Panc1 (cell line): ENCODE data around the gene EPS8L2. TPM values are rescaled to one million over a fixed set of nuclear protein-coding genes. Genes with fewer than 3 reads are reported as not detected.

Experiments
- ATAC-seq: fragments of 200-7000 bp; cut with Tn5 transposase; 2 replicates; pipeline ENCODE4 v1.9.1; 2020; ENCODE audit warnings: mild to moderate bottlenecking, moderate library complexity
- BruUV-seq: library from RNA; stranded (reverse); fragments of 400-500 nt; replicated peaks from 2 replicates; lab custom pipeline; 2021; lab: Mats Ljungman, UMichigan
- CTCF ChIA-PET: fragments of 300-600 bp; sonication (Branson Sonifier 250); formaldehyde crosslinking; loops from one replicate; lab custom pipeline; 2022; ENCODE audit warnings: antibody characterized with exemption; lab: Charles Lee
- POLR2A ChIA-PET: fragments of 300-600 bp; sonication (Branson Sonifier 250); formaldehyde crosslinking; loops from one replicate; lab custom pipeline; 2022; ENCODE audit warnings: antibody characterized with exemption; lab: Charles Lee
- DNase-seq: peaks from one replicate; pipeline ENCODE4 v3.0.0-alpha.2; 2010; ENCODE audit warnings: low read depth, low spot score
- H3K27ac ChIP-seq: 2 replicates; pipeline ENCODE4 v1.5.1; 2011; ENCODE audit warnings: mild to moderate bottlenecking, low read length, inconsistent platforms
- H3K27me3 ChIP-seq: fragments of 200-500 bp; sonication (Bioruptor generic); 2 replicates; pipeline ENCODE4 v1.6.0; 2014; ENCODE audit warnings: low read length, inconsistent platforms; ENCODE audit not compliant: control insufficient read depth, insufficient read depth
- H3K36me3 ChIP-seq: fragments of 200-500 bp; sonication (Bioruptor generic); 2 replicates; pipeline ENCODE4 v1.5.1; 2014; ENCODE audit warnings: inconsistent platforms, mild to moderate bottlenecking, low read length, moderate library complexity; ENCODE audit not compliant: control insufficient read depth, insufficient read depth
- H3K4me1 ChIP-seq: 2 replicates; pipeline ENCODE4 v1.5.1; 2011; ENCODE audit warnings: inconsistent platforms, mild to moderate bottlenecking, low read length, moderate library complexity; ENCODE audit not compliant: control insufficient read depth, insufficient read depth
- H3K4me3 ChIP-seq, 2 experiments: 2 replicates each; pipeline ENCODE4 v1.5.1; 2011 to 2012; ENCODE audit warnings: low read depth in 2 of 2, low read length in 2 of 2, mild to moderate bottlenecking in 2 of 2, inconsistent platforms in 1 of 2, moderate library complexity in 1 of 2
- H3K9me3 ChIP-seq: fragments of 200-500 bp; sonication (Bioruptor generic); 2 replicates; pipeline ENCODE4 v1.5.1; 2014; ENCODE audit warnings: low read depth, mild to moderate bottlenecking, inconsistent platforms, low read length, moderate library complexity; ENCODE audit not compliant: control insufficient read depth, insufficient read depth
- POLR2AphosphoS5 ChIP-seq: IDR thresholded peaks from 2 replicates; pipeline ENCODE4 v1.6.1; 2012; ENCODE audit warnings: mild to moderate bottlenecking, low read depth, low read length, moderate library complexity
- SIN3A ChIP-seq: IDR thresholded peaks from 2 replicates; pipeline ENCODE4 v1.6.1; 2012; ENCODE audit warnings: low read depth, mild to moderate bottlenecking, low read length, moderate library complexity, borderline replicate concordance; ENCODE audit not compliant: insufficient read depth
- TCF7L2 ChIP-seq: IDR thresholded peaks from 2 replicates; pipeline ENCODE4 v1.6.1; 2011; ENCODE audit warnings: mild to moderate bottlenecking, low read depth, low read length, inconsistent platforms
- in situ Hi-C: cut with HindIII; loops from 2 replicates; pipeline ENCODE4 v1.10.0; 2016; ENCODE audit warnings: low sequenced_read_pairs, low pct_unique_long_range_greater_than_20kb
- intact Hi-C: fragments of 100-400 bp; cut with micrococcal nuclease; formaldehyde crosslinking; loops from one replicate; pipeline ENCODE4 v1.10.0; 2022; ENCODE audit not compliant: unreplicated experiment
- total RNA-seq: library from RNA; stranded (reverse); gene quantifications from one replicate; pipeline ENCODE4 v1.2.1, GENCODE V29; 2021; ENCODE audit not compliant: unreplicated experiment
- TF ChIP-seq, protein P1 (sequence below): fragments of 450-650 bp; IDR thresholded peaks from 2 replicates; pipeline ENCODE4 v1.5.1; 2017; ENCODE audit warnings: mild to moderate bottlenecking
- TF ChIP-seq, protein P2 (sequence below), 2 experiments: IDR thresholded peaks; 2 replicates each; pipeline ENCODE4 v1.6.1; 2011 to 2012; ENCODE audit warnings: low read depth in 2 of 2, control low read depth in 1 of 2, low read length in 1 of 2, mild to moderate bottlenecking in 1 of 2, moderate library complexity in 1 of 2; ENCODE audit not compliant: insufficient read depth in 1 of 2

EPS8L2 gene
- total RNA-seq, 1 experiment from 2014 or later = 256 TPM

DNA sequence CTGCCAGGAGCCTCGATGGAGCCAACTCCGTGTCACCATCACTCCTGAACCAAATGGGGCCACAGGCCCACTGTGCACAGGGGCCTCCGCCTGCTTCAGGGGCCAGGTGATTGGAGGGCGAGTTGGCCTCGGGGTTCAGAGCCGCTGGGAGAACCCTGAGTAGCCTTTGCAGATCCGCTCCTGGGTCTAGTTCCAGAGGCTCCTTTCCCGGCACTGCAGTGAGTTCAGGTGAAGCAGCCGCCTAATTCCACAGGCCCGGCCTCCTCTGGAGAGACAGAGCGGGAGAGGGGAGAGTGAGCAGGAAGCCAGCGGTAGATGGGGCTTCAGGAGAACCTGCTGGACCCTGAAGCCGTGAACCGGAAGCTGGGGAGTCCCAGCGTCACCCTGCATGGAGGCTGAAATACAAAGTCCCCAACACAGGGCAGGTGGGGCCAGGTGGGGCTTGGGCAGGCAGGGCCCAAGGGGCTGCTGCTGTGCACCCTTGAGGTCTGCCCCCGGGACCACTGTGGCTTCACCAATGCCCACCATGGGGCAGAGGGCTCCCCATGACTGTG, 46.4 kb upstream of the EPS8L2 start:
- Histone ChIP-seq H3K27me3 (no peaks in the 10 kb centered on the region), H3K36me3 (no peaks in the 10 kb centered on the region; the same call in 1 of the 2 replicates), H3K27ac (no peak overlapping the region), H3K9me3 (no peaks in the 10 kb centered on the region), H3K4me3 (no peak overlapping the region), H3K4me1 (no peaks in the 10 kb centered on the region)
- CTCF ChIA-PET = no interaction called here
- ATAC-seq = no peak
- BruUV-seq = no TSS peak
- POLR2A ChIA-PET = no interaction called here
- TF ChIP-seq SIN3A (no peak), TCF7L2 (no peak), POLR2AphosphoS5 (no peak)
- TF ChIP-seq, protein P1, sequence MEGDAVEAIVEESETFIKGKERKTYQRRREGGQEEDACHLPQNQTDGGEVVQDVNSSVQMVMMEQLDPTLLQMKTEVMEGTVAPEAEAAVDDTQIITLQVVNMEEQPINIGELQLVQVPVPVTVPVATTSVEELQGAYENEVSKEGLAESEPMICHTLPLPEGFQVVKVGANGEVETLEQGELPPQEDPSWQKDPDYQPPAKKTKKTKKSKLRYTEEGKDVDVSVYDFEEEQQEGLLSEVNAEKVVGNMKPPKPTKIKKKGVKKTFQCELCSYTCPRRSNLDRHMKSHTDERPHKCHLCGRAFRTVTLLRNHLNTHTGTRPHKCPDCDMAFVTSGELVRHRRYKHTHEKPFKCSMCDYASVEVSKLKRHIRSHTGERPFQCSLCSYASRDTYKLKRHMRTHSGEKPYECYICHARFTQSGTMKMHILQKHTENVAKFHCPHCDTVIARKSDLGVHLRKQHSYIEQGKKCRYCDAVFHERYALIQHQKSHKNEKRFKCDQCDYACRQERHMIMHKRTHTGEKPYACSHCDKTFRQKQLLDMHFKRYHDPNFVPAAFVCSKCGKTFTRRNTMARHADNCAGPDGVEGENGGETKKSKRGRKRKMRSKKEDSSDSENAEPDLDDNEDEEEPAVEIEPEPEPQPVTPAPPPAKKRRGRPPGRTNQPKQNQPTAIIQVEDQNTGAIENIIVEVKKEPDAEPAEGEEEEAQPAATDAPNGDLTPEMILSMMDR = no peak
- TF ChIP-seq, protein P2, sequence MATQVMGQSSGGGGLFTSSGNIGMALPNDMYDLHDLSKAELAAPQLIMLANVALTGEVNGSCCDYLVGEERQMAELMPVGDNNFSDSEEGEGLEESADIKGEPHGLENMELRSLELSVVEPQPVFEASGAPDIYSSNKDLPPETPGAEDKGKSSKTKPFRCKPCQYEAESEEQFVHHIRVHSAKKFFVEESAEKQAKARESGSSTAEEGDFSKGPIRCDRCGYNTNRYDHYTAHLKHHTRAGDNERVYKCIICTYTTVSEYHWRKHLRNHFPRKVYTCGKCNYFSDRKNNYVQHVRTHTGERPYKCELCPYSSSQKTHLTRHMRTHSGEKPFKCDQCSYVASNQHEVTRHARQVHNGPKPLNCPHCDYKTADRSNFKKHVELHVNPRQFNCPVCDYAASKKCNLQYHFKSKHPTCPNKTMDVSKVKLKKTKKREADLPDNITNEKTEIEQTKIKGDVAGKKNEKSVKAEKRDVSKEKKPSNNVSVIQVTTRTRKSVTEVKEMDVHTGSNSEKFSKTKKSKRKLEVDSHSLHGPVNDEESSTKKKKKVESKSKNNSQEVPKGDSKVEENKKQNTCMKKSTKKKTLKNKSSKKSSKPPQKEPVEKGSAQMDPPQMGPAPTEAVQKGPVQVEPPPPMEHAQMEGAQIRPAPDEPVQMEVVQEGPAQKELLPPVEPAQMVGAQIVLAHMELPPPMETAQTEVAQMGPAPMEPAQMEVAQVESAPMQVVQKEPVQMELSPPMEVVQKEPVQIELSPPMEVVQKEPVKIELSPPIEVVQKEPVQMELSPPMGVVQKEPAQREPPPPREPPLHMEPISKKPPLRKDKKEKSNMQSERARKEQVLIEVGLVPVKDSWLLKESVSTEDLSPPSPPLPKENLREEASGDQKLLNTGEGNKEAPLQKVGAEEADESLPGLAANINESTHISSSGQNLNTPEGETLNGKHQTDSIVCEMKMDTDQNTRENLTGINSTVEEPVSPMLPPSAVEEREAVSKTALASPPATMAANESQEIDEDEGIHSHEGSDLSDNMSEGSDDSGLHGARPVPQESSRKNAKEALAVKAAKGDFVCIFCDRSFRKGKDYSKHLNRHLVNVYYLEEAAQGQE (IDR thresholded peaks at IDR 0.05; ENCODE audit: insufficient read depth in 1 of 2, low read depth in 2 of 2, low read length in 1 of 2) = no peak
- in situ Hi-C loops = no loop called here
- intact Hi-C loops = loop anchor here (5.0 kb wide), 1 partner anchor 63 kb away; no protein-coding TSS in a partner anchor
- DNase-seq = no peak

DNA sequence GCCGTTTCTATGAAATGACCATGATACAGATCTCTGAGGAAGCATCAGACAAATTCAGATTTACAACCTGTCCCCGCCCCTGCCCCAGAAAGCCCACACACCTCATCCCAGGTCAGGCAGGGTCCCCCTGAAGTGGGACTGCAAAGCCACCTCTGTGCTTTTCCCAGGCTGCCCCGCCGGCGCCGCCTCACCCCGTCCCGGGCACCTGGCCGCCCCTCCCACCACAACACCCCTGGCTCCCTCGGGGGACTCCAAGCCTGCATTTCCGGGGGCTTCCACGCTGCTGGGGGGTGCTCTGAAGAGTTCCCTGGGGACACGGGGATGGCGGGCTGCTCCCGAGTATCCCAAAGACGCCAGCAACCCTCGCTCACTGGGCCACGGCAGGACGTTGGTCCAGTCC, 45.8 kb upstream of the EPS8L2 start:
- Histone ChIP-seq H3K9me3 (no peaks in the 10 kb centered on the region), H3K4me3 (no peak overlapping the region), H3K27me3 (no peaks in the 10 kb centered on the region), H3K4me1 (no peaks in the 10 kb centered on the region), H3K27ac (no peak overlapping the region), H3K36me3 (no peaks in the 10 kb centered on the region; the same call in 1 of the 2 replicates)
- ChIA-PET POLR2A (interaction anchor here (0.5 kb wide), 1 partner anchor 154 kb away, joined by 3 read pairs; no protein-coding TSS in a partner anchor), CTCF (no interaction called here)
- intact Hi-C loops (loop anchor here (5.0 kb wide), 1 partner anchor 62 kb away; no protein-coding TSS in a partner anchor), in situ Hi-C loops (no loop called here)
- no peak for DNase-seq
- ATAC-seq = no peak
- TF ChIP-seq, protein P1 = no peak
- no TSS peak for BruUV-seq
